HPDE6-E6E7 (cell line): ENCODE results near the gene STIM1.
A peak's percentile ranks its signal among the peaks of the same experiment; 100 is the strongest.

Experiments
- DNase-seq: peaks from one replicate; pipeline ENCODE4 v3.0.0; 2011; ENCODE audit warnings: missing footprints; ENCODE audit errors: extremely low spot score

Gene STIM1

GRCh38 chr11:4066910-4067309, 211.4 kb downstream of the STIM1 start:
- no peak for DNase-seq

- DNase-seq: no peak
These were observed 213.5 kb downstream of the STIM1 start for GRCh38 chr11:4068962-4069361.

DNA sequence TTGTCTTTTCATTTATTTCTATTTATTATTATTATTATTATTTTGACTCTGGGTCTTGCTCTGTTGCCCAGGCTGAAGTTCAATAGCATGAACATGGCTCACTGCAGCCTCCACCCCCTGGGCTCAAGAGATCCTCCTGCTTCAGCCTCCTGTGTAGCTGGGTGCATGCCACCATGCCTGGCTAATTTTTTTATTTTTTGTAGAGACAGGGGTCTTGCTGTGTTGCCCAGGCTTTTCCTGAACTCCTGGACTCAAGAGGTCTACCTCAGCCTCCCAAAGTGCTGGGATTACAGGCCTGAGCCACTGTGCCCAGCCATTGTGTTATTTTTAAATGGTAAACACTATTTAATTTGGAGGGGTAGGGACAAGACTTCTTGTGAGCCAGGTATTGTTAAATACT, 215.9 kb downstream of the STIM1 start:
- DNase-seq: no peak

DNA sequence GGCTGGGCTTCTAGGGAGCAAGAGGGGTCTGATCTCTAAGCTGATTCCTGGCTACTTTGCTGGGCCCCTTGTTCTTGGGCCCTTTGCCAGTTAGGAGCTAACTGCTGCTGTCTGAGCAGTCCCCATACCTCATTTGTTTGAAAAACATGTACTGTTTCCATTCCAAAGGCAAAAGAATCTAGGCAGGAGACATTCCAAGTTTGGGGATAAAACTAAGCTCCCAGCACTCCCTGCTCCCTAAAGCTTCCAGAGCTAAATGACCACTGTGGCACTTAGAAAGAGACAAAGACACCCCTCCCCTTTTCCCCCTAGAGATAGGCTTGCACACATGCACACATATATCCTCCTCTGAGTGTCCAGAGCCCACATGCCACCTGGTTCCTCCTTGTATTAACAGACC, 216.4 kb downstream of the STIM1 start:
- DNase-seq: no peak

- DNase-seq: peak; percentile 45
These were observed 217.3 kb downstream of the STIM1 start for GRCh38 chr11:4072668-4073285.

GRCh38 chr11:4074266-4074665, 218.8 kb downstream of the STIM1 start:
- no peak for DNase-seq

- no peak for DNase-seq
These were observed 221.3 kb downstream of the STIM1 start for GRCh38 chr11:4076774-4077173.

GRCh38 chr11:4083198-4083597, 227.7 kb downstream of the STIM1 start:
- no peak for DNase-seq

GRCh38 chr11:4084406-4085125, 229.1 kb downstream of the STIM1 start:
- no peak for DNase-seq

- DNase-seq: no peak
These were observed 230.1 kb downstream of the STIM1 start for GRCh38 chr11:4085575-4085974.

GRCh38 chr11:4086575-4087353, 231.3 kb downstream of the STIM1 start:
- no peak for DNase-seq

DNA sequence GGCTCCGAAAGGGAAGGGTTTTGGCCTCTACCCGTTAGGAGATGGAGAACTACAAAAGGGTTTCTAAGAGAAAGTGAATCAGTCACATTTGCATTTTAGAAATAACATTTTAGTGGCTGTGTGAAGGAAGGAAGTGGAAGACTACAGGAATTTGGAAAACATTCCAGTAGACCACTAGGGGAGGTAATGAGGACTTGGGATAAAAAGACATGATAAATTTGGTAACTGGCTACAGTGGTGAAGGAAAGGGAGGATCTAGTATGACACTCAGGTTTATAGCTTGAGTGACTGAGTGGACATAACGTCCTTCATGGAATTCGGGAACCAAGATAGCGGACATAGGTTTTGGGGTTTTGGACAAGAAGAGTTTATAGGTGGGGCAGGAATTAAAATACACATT, 232.1 kb downstream of the STIM1 start:
- DNase-seq: no peak

GRCh38 chr11:4090258-4090657, 234.8 kb downstream of the STIM1 start:
- DNase-seq: no peak

GRCh38 chr11:4092026-4092425, 236.6 kb downstream of the STIM1 start:
- DNase-seq: no peak

- no peak for DNase-seq
These were observed 238.3 kb downstream of the STIM1 start for GRCh38 chr11:4093519-4094347.

- DNase-seq: peak; percentile 87
These were observed 239.2 kb downstream of the STIM1 start, which contains the start of gene RRM1 for GRCh38 chr11:4094348-4095291. Gene RRM1 (plus strand): TSS chr11:4094799. CDS start chr11:4095013, 214 bp downstream.

DNA sequence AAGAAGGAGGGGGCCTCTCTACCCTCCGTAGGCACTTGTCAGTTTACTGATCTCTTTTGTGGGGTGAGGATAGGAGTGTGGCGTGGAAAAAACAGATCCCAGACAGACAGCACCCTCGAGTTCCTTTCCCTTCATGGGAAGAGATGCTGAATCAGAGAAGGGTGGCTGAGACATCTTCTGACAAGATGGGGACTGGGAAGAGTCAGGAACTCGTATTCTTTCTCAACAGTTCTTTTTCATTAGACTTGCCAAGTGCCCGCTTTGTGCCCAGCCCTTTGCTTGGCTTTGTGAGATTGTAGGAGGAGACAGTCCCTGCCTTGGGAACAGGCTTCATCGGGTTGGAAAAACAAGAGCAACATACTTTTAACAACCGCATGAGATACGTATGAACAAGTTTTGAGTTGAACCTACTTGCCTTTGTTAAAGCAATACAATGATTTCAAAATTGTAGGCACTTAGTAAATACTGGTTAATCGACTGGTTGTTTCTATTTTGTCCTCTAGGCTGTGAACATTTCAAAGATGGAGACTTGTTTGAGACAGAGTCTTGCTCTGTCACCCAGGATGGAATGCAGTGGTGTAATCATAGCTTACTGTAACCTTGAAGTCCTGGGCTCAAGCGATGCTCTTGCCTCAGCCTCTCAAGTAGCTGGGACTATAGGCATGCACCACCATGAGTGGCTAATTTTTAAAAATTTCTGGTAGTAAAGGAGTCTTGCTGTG, 240.2 kb downstream of the STIM1 start:
- DNase-seq: peak; percentile 9

- no peak for DNase-seq
These were observed 242.7 kb downstream of the STIM1 start for GRCh38 chr11:4098026-4098621.

DNA sequence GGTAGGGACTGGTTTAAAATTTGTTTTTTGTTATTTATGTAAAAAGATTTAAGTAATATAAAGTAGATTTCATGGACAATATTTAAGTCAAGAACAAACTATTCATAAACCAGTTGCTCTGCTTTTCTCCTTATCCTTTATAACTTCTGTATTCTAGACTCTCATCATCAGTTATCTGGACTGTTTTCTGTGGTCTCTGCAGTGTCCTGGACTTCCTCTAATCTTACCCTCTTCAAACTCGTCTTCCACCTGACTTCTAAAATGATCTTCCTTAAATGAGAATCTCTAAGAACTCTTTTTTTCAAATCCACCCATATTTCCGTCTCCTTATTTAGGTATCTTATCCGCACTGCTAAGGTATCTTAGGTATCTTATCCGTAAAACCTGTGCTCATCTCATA, 247.2 kb downstream of the STIM1 start:
- no peak for DNase-seq

DNA sequence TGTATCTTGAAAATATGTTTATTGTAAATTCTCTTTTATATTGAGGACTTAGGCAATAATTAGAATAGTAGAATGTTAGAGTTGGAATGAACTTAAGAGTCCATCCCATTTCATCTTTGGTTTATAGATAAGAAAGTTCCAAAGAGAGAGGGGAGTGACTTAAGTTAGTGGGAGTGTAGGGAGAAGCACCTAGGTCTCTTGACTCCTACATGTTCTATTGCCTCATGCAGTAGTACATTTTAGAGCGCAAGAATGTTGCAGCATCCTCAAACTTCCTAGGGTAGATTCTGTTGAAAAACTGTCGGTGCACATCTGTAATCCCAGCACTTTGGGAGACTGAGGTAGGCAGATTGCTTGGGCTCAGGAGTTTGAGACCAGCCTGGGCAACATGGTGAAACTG, 247.8 kb downstream of the STIM1 start:
- no peak for DNase-seq
